ENCODE measurements around the gene ADARB2. TPM values are rescaled to one million over a fixed set of nuclear protein-coding genes. Genes with fewer than 3 reads are reported as not detected.

ADARB2 gene
- total RNA-seq, 2 donors from 2014 or later = 8.0 to 12.2 TPM

GRCh38 chr10:1132584-1132983, 604.7 kb downstream of the ADARB2 start:
- 78 to 85% methylated on average over 10 of the region's 10 CpGs for WGBS, 2 donors
- Histone ChIP-seq H3K4me1 (no peaks in the 10 kb centered on the region), H3K27ac (no peak overlapping the region), H3K4me3 (no peak overlapping the region), H3K27me3 (no peaks in the 10 kb centered on the region), H3K36me3 (replicated peaks in 1 of 2; ENCODE audit: insufficient read depth in 1 of 2, low read depth in 2 of 2) (peaks cover 11 to 20% of the 10 kb centered on the region in 2 donors), H3K9me3 (no peaks in the 10 kb centered on the region)
- DNase-seq = no peak
- intact Hi-C loops (cut with DNase I) = no loop called here
- TF ChIP-seq CTCF (IDR thresholded peaks at IDR 0.05) (no peak), POLR2A (IDR thresholded peaks at IDR 0.05) (no peak)
- ATAC-seq = no peak

- ATAC-seq (no peak), DNase-seq (no peak)
- no peaks in the 10 kb centered on the region for H3K27me3 ChIP-seq
- H3K9me3 ChIP-seq = no peaks in the 10 kb centered on the region
- no peak for TF ChIP-seq CTCF (IDR thresholded peaks at IDR 0.05)
- TF ChIP-seq POLR2A (IDR thresholded peaks at IDR 0.05) = no peak
- intact Hi-C loops (cut with DNase I) = no loop called here
- no peaks in the 10 kb centered on the region for H3K4me1 ChIP-seq
- H3K36me3 ChIP-seq (replicated peaks in 1 of 2; ENCODE audit: insufficient read depth in 1 of 2, low read depth in 2 of 2) = peaks cover 11 to 26% of the 10 kb centered on the region in 2 donors
- 95% methylated on average over 10 to 12 of the region's 12 CpGs for WGBS, 2 donors
- H3K4me3 ChIP-seq = no peak overlapping the region
- no peak overlapping the region for H3K27ac ChIP-seq
Observed at GRCh38 chr10:1130995-1131790, 606.1 kb downstream of the ADARB2 start.

- DNase-seq (no peak), ATAC-seq (no peak)
- Histone ChIP-seq H3K36me3 (replicated peaks in 1 of 2; ENCODE audit: insufficient read depth in 1 of 2, low read depth in 2 of 2) (peaks cover 11 to 29% of the 10 kb centered on the region in 2 donors), H3K4me1 (no peaks in the 10 kb centered on the region), H3K27ac (no peak overlapping the region), H3K9me3 (no peaks in the 10 kb centered on the region), H3K4me3 (no peak overlapping the region), H3K27me3 (no peaks in the 10 kb centered on the region)
- TF ChIP-seq POLR2A (IDR thresholded peaks at IDR 0.05) (no peak), CTCF (IDR thresholded peaks at IDR 0.05) (no peak)
- intact Hi-C loops (cut with DNase I) = no loop called here
- WGBS, 2 donors = 93 to 96% methylated on average over 9 to 10 of the region's 10 CpGs
Observed at GRCh38 chr10:1130226-1130625, 607.1 kb downstream of the ADARB2 start.

GRCh38 chr10:1128649-1129048, 608.7 kb downstream of the ADARB2 start:
- intact Hi-C loops (cut with DNase I) = no loop called here
- ATAC-seq (no peak), DNase-seq (no peak)
- Histone ChIP-seq H3K4me3 (no peak overlapping the region), H3K9me3 (no peaks in the 10 kb centered on the region), H3K4me1 (no peaks in the 10 kb centered on the region), H3K36me3 (replicated peaks in 1 of 2; ENCODE audit: insufficient read depth in 1 of 2, low read depth in 2 of 2) (peaks cover 11 to 36% of the 10 kb centered on the region in 2 donors), H3K27me3 (no peaks in the 10 kb centered on the region), H3K27ac (no peak overlapping the region)
- 97% methylated on average over 18 to 21 of the region's 21 CpGs for WGBS, 2 donors
- TF ChIP-seq CTCF (IDR thresholded peaks at IDR 0.05) = no peak
- no peak for TF ChIP-seq POLR2A (IDR thresholded peaks at IDR 0.05)

GRCh38 chr10:1128115-1128514, 609.2 kb downstream of the ADARB2 start:
- WGBS, 2 donors = 55 to 66% methylated on average over 2 of the region's 2 CpGs
- Histone ChIP-seq H3K4me1 (no peaks in the 10 kb centered on the region), H3K27ac (no peak overlapping the region), H3K27me3 (no peaks in the 10 kb centered on the region), H3K36me3 (replicated peaks in 1 of 2; ENCODE audit: insufficient read depth in 1 of 2, low read depth in 2 of 2) (peaks cover 11 to 36% of the 10 kb centered on the region in 2 donors), H3K9me3 (no peaks in the 10 kb centered on the region), H3K4me3 (no peak overlapping the region)
- ATAC-seq = no peak
- DNase-seq = no peak
- intact Hi-C loops (cut with DNase I) = no loop called here
- TF ChIP-seq CTCF (IDR thresholded peaks at IDR 0.05) = no peak
